MM.1S (cell line): ENCODE results near the gene DCAF10.

Experiments used
- EZH2phosphoT487 ChIP-seq: fragments of 300-600 bp; sonication (generic); IDR thresholded peaks from 2 replicates; pipeline ENCODE4 v1.6.1; 2018; ENCODE audit warnings: antibody characterized with exemption, low read length
- TF ChIP-seq, protein P1 (sequence below): fragments of 300-600 bp; sonication (generic); IDR thresholded peaks from 2 replicates; pipeline ENCODE4 v1.5.1; 2016; ENCODE audit warnings: antibody characterized with exemption, low read length, mixed read lengths

DNA sequence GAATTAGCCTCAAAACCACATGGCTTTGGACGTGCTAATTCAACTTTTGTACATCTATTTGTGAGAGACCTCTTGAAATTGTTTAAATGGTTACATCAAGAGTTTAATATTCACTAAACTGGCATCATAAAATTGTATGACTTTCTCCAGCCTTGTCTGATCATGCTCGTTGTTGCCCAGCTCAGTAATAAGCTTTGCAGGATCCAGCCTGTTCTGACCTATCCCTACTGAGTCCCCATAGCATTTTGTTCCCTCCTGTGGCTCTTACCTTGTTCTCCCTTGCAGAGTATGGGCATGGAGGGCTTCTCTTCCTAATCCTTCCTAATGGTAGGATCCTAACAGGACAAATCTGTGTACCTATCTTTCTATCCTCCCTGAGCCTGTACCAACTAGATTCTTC, 22.1 kb upstream of the DCAF10 start:
- TF ChIP-seq, protein P1, sequence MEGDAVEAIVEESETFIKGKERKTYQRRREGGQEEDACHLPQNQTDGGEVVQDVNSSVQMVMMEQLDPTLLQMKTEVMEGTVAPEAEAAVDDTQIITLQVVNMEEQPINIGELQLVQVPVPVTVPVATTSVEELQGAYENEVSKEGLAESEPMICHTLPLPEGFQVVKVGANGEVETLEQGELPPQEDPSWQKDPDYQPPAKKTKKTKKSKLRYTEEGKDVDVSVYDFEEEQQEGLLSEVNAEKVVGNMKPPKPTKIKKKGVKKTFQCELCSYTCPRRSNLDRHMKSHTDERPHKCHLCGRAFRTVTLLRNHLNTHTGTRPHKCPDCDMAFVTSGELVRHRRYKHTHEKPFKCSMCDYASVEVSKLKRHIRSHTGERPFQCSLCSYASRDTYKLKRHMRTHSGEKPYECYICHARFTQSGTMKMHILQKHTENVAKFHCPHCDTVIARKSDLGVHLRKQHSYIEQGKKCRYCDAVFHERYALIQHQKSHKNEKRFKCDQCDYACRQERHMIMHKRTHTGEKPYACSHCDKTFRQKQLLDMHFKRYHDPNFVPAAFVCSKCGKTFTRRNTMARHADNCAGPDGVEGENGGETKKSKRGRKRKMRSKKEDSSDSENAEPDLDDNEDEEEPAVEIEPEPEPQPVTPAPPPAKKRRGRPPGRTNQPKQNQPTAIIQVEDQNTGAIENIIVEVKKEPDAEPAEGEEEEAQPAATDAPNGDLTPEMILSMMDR = no peak
- TF ChIP-seq EZH2phosphoT487 = no peak
